Esophagus muscularis mucosa (tissue), 4 donors: ENCODE data around the gene VAMP1.

ENCODE experiments used
- CTCF ChIP-seq, 3 experiments: fragments of 200-600 bp in 2 of 3; fragments of 450-650 bp in 1 of 3; sonication (generic) in 2 of 3; IDR thresholded peaks; one replicate each; pipeline ENCODE4 v1.5.1; 2017 to 2019; ENCODE audit warnings: antibody characterized with exemption in 3 of 3, mild to moderate bottlenecking in 2 of 3, moderate library complexity in 1 of 3
- EP300 ChIP-seq: sonication (generic); formaldehyde crosslinking; IDR thresholded peaks from one replicate; pipeline ENCODE4 v1.6.1; 2017; ENCODE audit warnings: antibody characterized with exemption
- POLR2A ChIP-seq: fragments of 450-650 bp; IDR thresholded peaks from one replicate; pipeline ENCODE4 v1.6.1; 2017; ENCODE audit warnings: antibody characterized with exemption, moderate library complexity, mild to moderate bottlenecking, low read depth

GRCh38 chr12:6434205-6435140, 36.0 kb downstream of the VAMP1 start:
- TF ChIP-seq CTCF (IDR thresholded peaks at IDR 0.05) (no peak), POLR2A (no peak), EP300 (no peak)
